ENCODE results near the gene LMTK2.

DNA sequence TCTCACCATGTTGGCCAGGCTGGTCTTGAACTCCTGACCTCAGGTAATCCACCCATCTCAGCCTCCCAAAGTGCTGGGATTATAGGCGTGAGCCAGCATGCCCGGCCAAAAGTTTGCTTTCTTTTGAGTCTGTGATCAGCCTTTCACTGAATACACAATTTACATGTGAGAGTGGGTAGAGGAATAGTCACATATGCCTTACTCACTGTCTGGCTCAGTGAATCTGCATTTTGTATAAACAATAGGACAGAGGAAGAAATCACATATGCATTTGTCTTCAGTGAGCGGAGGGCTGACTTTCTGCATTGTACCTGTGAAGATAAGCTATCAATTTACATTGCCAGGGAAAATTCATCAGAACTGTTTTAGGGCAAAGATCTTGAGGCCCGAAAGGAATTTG is 147.9 kb downstream of the LMTK2 start:
- no peak for TF ChIP-seq EZH2 (IDR thresholded peaks at IDR 0.05; ENCODE audit: low read depth)
- TF ChIP-seq, protein P1, sequence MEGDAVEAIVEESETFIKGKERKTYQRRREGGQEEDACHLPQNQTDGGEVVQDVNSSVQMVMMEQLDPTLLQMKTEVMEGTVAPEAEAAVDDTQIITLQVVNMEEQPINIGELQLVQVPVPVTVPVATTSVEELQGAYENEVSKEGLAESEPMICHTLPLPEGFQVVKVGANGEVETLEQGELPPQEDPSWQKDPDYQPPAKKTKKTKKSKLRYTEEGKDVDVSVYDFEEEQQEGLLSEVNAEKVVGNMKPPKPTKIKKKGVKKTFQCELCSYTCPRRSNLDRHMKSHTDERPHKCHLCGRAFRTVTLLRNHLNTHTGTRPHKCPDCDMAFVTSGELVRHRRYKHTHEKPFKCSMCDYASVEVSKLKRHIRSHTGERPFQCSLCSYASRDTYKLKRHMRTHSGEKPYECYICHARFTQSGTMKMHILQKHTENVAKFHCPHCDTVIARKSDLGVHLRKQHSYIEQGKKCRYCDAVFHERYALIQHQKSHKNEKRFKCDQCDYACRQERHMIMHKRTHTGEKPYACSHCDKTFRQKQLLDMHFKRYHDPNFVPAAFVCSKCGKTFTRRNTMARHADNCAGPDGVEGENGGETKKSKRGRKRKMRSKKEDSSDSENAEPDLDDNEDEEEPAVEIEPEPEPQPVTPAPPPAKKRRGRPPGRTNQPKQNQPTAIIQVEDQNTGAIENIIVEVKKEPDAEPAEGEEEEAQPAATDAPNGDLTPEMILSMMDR (conservative IDR thresholded peaks at IDR 0.05), result no peak

All from PC-9 (cell line).